NCI-H1048 (cell line): ENCODE results near the gene PSMD1.
"Not testable (repeated sequence)": the region's sequence is repeated elsewhere in the genome, so short reads cannot be mapped to it uniquely, and the experiment has no call there.

Source experiments
- DNase-seq: peaks from one replicate; lab custom pipeline; 2025; lab: John Stamatoyannopoulos, UW

PSMD1 gene

DNA sequence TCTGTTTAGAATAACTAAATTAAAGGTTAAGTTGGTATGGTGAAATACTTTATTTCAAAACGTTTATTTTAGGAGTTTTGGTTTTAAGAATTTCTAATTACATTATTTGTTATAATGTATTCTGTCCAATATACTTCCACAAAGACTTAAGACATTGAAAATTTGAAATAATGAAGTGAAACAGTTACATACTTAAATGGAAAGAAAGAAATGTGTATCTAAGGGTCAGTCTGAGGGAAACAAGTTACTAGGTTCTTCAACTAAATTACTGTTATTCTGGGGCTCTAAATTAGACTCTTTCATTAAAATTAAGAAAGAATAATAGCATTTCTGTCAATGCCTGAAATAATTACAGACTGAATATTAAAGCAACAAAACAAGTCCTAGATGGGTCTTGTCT, 60.5 kb downstream of the PSMD1 start:
- no peak for DNase-seq

- no peak for DNase-seq
Observed at GRCh38 chr2:231117922-231118613, 61.4 kb downstream of the PSMD1 start.

DNA sequence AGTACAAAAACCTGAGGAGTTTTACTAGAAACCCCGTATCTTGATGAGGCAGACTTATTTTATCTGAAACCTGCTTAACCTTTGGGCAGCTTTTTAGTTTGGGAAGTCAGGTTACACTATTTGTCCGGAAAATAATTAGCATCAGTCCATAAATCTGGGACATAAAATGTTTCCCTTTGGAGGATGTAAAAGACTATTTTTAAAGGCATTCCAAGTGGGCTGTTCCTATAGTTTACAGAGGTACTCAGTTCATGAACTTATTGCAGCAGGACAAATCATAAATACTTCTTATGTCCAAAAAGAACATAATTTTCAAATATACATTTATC, 61.9 kb downstream of the PSMD1 start:
- DNase-seq = no peak

DNA sequence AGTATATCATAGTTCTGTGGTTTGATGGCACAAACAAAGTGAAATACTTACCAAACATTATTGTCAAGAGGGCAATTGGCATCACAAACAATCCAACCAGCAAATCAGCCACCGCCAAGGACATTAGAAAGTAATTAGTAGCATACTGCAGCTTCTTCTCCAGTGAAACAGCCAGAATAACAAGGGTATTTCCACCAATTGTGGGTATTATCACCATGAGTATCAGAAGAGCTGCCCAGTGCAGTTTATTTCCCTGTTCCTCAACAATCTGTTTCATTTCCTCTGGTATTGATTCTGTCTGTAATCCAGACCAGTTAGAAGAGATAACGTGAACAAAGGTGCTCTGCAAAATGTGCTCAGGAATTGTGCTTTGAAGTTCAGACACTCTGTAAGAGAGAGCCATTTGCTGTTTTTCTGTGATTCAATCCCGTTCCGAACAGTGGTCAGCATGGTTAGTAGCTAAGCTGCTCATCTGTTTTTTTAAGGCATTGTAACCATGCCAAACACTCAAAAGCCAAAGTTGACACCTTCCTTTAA, 66.8 kb downstream of the PSMD1 start:
- DNase-seq = no peak

GRCh38 chr2:231124838-231125568, 68.3 kb downstream of the PSMD1 start, which contains the start of gene HTR2B:
Gene HTR2B (minus strand): TSS chr2:231125042. CDS start chr2:231123764, 1,278 bp downstream.
- DNase-seq = no peak

GRCh38 chr2:231126123-231126522, 69.5 kb downstream of the PSMD1 start:
- no peak for DNase-seq

DNA sequence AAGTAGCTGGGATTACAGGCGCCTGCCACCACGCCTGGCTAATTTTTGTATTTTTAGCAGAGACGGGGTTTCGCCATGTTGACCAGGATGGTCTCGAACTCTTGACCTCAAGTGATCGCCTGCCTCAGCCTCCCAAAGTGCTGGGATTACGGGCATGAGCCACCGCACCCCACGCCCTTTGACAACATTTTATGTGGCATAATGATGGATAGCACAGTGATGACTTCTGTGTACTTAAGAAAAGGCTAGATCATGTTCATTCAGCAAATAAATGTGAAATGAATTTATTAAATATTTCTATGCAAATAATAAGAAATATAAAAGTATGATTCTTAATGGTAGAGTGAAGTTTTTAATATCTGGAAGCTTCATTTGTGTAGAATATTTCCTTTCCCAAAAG, 70.8 kb downstream of the PSMD1 start:
- no peak for DNase-seq

GRCh38 chr2:231127936-231128335, 71.3 kb downstream of the PSMD1 start:
- DNase-seq = no peak

GRCh38 chr2:231128541-231128940, 71.9 kb downstream of the PSMD1 start:
- DNase-seq = no peak

DNA sequence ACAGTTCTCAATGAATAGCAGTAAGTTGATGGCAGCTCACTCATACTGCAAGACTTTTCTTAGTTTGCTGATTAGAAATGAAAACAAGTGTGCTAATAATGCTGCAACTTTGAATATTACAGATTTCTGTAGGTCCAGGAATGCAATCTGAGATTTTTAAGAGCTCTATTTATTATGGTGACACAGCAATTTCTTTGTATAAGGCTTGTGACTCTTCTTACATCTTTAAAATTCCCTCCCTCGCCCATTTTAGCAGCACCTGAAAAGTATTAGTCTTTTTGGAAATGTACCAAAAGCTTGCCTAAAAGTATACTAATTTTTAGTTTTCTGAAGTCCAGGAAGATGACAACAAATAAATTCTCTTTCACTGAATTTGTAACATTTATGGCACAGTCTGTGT, 72.5 kb downstream of the PSMD1 start:
- no peak for DNase-seq

DNA sequence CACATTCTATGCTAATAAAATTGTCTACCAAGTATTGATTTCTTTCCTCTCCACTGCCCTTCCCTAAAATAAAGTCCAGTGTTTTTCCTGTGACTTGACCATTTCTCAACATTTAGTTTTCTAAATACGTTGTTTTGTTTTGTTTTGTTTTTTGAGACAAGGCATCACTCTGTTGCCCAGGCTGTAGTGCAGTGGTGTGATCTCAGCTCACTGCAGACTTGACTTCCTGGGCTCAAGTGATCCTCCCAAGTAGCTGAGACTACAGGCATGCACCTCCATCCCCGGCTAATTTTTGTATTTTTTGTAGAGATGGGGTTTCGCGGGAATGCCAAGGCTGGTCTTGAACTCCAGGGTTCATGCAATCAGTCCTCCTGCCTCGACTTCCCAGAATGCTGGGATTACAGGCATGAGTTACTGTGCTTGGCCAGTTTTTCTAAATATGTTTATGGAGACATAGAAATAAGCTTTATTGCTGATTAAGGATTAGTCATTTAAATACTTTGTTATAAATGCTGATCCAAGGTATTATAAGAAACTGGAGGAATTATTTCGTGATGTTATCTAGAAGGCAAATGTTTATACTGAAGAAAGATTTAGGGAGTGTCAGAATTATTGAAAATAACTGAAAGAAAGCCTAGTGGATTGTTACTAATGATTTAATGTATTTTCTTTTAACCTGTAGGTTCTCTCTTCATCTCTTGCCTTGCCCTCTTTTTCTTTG, 73.8 kb downstream of the PSMD1 start:
- no peak for DNase-seq

DNA sequence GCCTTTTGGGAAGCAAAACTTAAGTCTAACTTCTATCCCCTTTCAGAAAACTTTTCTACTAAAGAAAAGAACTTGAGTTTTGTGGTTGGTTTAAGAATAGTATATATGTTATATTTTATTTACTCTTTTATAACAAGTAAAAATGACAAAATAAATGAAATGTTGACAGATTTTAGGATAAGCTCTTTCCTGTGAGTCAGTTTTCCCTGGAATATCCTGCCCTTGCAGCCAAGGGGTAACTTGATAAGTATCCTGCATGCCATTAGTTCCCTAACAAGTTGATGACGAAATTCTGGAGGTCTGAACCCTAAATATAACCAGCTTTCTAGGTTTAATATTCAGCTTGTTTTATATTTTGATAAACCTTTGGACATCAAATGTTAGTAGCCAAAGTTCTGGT, 75.5 kb downstream of the PSMD1 start:
- DNase-seq = no peak

DNA sequence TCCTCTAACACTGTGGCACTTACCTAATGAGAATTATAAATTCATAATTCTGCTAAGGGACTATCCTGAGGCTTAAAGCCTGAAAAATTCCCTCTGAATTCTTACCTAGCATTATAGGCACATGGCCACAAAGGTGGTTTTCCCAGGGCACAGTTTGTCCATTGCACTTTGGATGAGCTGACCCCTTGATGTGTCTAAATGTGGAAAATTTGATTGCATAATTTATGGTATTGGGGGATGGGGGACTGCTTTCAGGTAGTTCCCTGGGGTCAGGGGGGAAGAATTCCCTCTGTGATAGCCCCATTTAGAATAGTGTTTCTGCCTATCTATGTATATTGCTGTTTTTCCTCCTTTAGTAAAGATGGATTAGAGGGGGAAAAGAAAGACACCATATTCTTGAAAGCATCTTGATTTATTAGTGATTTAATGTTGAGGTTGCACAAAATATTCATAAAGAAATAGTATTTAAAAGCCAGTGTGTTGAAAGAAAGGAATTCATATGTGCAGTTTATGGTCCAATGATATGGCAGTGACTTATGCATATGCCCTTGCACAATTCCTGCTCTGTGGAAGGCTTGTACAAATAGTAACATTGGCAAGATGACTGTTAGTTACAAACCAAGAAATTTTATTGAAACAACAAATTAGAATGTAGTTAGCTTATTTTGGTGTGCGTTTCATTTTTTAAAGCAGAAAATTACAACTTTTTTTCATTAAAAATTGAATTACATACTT, 76.9 kb downstream of the PSMD1 start:
- no peak for DNase-seq

DNA sequence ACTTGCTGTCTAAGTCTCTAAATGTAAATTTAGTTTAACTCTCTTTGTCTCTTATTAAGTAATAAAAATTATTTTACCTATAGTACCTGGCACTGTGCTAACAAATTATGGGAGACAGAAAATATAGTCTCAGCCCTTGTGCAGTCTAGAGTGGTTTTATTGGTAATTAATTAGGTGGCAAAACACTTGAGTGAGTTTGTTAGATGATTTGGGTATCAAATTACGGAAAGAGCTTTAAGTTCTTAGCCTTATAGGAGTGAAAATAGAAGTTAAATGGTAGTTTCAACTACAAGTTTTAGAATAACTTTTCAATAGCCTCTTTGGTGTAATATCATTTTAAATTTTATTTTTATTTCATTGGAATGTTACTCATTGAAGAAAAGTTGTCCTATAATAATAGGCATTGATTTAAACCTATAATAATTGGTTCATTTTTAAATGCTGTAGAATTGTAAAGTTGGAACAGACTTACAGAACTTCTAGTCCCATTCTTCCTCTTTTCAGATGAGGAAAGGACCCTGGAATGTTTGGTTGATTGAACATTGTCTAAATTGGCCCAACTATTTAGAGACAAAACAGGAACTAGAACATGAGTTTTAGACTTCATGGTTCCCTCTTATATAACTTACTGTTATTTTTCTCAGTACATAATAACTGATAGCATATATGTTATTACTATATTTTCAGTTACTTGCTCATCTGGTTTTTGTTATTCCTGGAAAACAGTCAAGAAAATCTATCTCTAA, 78.4 kb downstream of the PSMD1 start:
- DNase-seq = no peak

- no peak for DNase-seq
Observed at GRCh38 chr2:231138699-231139098, 82.0 kb downstream of the PSMD1 start.

GRCh38 chr2:231139796-231140195, 83.1 kb downstream of the PSMD1 start:
- DNase-seq = no peak

DNA sequence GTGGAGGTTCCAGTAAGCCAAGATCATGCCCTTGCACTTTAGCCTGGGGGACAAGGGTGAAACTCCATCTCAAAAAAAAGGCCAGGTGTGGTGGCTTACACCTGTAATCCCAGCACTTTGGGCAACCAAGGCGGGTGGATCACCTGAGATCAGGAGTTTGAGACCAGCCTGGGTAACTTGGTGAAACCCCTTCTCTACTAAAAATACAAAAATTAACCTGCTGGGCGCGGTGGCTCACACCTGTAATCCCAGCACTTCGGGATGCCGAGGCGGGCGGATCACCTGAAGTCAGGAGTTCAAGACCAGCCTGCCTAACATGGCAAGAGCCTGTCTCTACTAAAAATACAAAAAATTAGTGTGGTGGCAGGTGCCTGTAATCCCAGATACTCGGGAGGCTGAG, 84.1 kb downstream of the PSMD1 start:
- DNase-seq = not testable (repeated sequence)

- DNase-seq = no peak
Observed at GRCh38 chr2:231144896-231145295, 88.2 kb downstream of the PSMD1 start.

GRCh38 chr2:231146665-231147064, 90.0 kb downstream of the PSMD1 start:
- no peak for DNase-seq

DNA sequence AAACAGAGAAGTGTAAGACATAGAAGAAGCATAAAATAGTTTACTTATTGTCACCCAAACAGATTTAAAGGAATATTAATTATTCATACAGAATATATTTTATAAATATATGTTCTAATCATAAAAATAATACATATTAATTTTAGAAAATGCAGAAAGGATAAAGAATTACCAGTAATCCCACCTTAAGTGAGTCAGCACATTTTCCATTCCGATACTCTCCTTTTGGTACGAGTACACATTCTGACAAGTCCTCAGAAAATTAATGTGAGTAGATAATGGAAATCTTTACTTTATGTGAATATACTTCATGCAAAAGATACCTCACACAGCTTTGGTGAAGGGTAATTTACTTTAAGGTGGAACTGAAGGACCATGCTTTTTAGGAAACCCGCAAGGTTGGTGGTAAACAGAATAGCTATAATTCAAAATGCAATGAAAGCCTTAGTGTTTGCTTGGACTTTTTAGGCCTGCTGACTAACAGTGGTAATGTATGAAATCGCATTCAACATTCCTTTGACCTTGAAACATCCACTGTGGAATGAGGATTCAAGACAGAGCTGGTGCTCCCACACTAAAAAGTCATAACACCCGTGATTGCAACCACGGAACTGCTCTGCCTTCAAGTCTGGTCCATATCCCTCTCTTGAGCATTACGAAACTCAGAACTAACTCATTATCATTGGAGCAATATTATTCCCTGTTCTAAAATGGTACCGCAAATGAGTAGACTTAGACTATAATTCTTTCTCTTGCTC, 96.3 kb downstream of the PSMD1 start:
- DNase-seq = no peak

GRCh38 chr2:231159306-231159705, 102.6 kb downstream of the PSMD1 start:
- no peak for DNase-seq
